GM19455 (cell line): ENCODE measurements around the gene KCNMA1.

Experiments
- ATAC-seq: cut with Tn5 transposase; IDR thresholded peaks from one replicate; pipeline ENCODE4 v1.9.1; 2021; ENCODE audit not compliant: unreplicated experiment

KCNMA1 gene

GRCh38 chr10:76937181-76937600 is 700.4 kb downstream of the KCNMA1 start:
- ATAC-seq: no peak

GRCh38 chr10:76935941-76936613 is 701.5 kb downstream of the KCNMA1 start:
- ATAC-seq: no peak

GRCh38 chr10:76928565-76928964 is 709.0 kb downstream of the KCNMA1 start:
- ATAC-seq: no peak

GRCh38 chr10:76925636-76926405 is 711.8 kb downstream of the KCNMA1 start:
- no peak for ATAC-seq

GRCh38 chr10:76922666-76923065 is 714.9 kb downstream of the KCNMA1 start:
- ATAC-seq: no peak

GRCh38 chr10:76921383-76922010 is 716.1 kb downstream of the KCNMA1 start:
- no peak for ATAC-seq

- ATAC-seq: no peak
Observed at GRCh38 chr10:76920581-76920980, 717.0 kb downstream of the KCNMA1 start.

GRCh38 chr10:76918106-76918505 is 719.5 kb downstream of the KCNMA1 start:
- ATAC-seq: no peak

GRCh38 chr10:76917071-76917470 is 720.5 kb downstream of the KCNMA1 start:
- no peak for ATAC-seq

GRCh38 chr10:76916536-76916935 is 721.1 kb downstream of the KCNMA1 start:
- ATAC-seq: no peak

GRCh38 chr10:76915316-76915715 is 722.3 kb downstream of the KCNMA1 start:
- ATAC-seq: no peak

- no peak for ATAC-seq
Observed at GRCh38 chr10:76911184-76911583, 726.4 kb downstream of the KCNMA1 start.

- no peak for ATAC-seq
Observed at GRCh38 chr10:76910184-76910962, 727.2 kb downstream of the KCNMA1 start.

GRCh38 chr10:76906256-76906655 is 731.4 kb downstream of the KCNMA1 start:
- no peak for ATAC-seq

GRCh38 chr10:76905251-76905650 is 732.4 kb downstream of the KCNMA1 start:
- ATAC-seq: no peak

GRCh38 chr10:76903387-76903945 is 734.1 kb downstream of the KCNMA1 start:
- ATAC-seq: no peak

- no peak for ATAC-seq
Observed at GRCh38 chr10:76902949-76903348, 734.7 kb downstream of the KCNMA1 start.

- no peak for ATAC-seq
Observed at GRCh38 chr10:76901701-76902100, 735.9 kb downstream of the KCNMA1 start.

GRCh38 chr10:76899490-76899889 is 738.1 kb downstream of the KCNMA1 start:
- no peak for ATAC-seq

- no peak for ATAC-seq
Observed at GRCh38 chr10:76892766-76893479, 744.7 kb downstream of the KCNMA1 start.
